NCI-H2029 treated with DMSO at 0.1 percent for 48 hours (cell line): ENCODE results near the gene REPS2.

ENCODE experiments used
- DNase-seq: peaks from one replicate; lab custom pipeline; 2025; lab: John Stamatoyannopoulos, UW

Gene REPS2

DNA sequence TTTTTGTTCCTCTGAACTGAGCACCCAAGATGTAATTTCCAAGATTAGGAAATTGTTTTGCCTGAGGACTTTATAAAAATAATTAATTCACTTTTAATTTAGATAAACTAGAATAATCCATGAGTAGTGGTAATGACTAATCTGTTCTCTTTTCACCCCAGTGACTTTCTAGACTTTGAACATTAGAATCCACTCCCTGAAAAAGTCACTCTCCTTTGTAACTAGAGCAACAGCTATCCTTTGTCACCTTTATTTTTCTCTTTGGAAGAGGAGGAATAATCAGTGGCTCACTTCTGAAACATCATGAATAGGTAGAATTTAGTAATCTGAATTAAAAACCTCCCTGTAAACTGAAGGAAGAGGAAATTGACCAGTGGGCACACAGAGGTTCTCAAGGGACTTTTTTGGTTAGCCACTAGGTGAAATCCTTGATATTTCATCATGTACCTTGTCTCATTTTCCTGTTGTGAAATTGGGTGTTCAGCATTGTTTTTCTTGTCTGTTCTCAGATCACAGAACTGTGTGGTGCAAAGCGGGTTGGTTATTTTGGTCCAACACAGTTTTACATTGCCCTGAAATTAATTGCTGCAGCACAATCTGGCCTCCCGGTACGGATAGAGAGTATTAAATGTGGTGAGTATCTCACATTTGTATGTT lies 59.4 kb downstream of the REPS2 start:
- DNase-seq = no peak

DNA sequence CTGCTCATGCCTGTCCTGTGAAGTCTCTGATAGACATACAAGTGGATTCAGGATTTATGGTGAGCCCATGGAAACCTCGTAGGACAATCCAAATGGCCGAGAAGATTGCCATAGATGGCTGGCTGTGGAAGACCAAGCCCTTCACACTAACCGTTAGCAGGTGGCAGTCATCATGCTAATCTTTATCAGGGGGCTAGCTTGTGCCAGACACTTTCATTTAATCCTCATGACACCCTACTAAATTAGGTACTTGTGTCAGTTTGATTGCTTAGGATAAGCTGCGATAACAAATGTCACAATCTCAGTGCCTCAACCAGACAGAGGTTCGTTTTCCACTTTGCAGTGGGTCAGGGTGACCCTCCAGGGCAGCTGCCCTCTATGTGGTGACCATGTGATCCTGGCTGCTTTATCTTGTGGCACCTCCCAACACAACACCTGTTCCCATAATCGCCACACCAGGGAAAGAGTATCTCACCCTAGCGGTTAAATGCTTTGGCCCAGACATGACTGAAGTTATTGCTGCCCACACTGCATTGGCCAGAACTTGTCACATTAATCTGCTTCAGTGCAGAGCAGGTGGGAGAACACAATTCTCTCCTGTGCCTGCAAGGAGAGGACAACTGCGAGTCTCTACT lies 60.8 kb downstream of the REPS2 start:
- no peak for DNase-seq

DNA sequence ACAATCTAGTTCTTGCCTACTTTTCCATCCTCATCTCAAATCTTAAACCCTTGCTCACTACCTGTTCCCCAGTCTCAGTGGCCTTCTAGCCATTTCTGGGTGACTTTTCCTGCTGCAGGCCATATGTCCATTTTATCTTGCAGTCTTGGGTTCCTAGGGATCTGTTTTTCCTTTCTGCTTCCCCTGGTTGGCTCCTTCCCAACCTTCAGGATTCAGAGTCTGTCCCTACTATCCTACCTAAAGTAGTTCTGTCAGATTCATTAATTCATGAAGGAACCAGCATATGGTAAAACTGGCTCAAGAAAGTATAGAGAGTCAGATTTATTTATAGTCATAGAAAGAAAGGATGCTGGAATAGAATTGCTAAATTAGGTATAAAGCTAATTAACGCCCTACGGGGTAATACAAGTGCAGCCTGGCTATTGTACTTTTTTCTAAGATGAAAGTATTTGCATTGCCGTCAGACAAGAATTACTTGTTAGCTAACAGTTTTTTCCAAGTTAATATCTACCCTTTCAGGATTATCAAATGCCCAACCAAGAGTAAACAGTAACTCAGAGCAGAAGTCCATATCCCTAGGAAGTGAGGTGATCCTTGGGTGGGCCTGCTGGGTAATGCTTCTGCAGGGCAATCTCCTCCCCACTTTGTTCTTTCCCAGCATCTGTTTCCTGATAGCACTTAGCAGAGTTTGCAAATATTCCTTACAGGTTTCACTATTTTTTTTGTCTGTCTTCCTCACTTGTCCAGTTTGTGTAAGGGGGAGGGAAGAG lies 63.6 kb downstream of the REPS2 start:
- no peak for DNase-seq

DNA sequence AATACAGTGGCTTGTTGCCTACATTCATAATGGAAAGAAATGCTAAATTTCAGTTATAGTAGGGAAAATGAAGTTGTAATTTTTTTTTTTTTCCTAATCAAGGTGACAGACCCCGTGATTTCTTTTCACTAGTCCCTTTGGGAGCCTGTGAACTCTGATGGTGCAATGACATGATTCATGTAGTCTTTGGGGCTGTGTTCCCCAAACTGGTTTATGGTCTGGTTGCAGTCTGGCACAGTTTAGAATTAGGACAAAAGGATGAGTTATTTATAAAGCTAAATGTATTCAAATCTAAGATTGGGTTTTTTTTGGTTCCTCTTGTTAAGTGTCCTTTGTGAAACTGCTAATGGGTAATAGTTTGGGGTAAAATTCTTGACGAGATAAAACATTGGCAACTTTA lies 66.0 kb downstream of the REPS2 start:
- DNase-seq = no peak

DNA sequence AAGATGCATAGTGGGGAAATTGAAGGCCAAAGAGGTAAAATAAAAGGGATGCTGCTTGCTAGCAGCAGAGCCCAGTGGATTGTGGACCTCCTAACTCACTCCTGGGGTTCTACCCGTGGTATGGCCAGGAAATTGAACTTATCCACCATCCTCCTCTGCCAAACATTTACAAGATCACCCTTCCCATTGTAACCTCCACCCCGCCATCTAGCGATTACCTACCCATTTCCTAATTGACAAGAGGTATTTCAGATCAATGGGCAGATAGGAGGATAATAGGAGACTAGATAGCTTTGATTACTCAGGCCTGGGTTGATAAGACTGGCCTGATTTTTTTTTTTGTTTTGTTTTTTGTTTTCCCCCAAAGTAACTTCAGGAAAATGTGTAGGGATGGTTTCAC lies 67.8 kb downstream of the REPS2 start:
- DNase-seq = no peak

DNA sequence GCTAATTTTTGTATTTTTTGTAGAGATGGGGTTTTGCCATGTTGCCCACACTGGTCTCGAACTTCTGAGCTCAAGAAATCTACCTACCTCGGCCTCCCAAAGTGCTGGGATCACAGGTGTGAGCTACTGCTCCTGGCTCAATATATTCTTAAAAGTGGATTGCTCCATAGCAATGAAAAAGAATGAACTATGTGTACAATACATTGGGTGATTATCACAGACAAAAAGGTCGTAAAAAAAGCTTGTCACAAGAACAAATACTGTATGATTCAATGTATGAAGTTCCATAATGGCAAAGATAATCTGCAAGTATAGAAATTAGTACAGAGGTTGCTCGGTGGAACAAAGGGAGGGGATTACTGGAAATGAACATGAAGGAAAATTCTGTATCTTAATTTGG lies 70.7 kb downstream of the REPS2 start:
- DNase-seq = no peak

DNA sequence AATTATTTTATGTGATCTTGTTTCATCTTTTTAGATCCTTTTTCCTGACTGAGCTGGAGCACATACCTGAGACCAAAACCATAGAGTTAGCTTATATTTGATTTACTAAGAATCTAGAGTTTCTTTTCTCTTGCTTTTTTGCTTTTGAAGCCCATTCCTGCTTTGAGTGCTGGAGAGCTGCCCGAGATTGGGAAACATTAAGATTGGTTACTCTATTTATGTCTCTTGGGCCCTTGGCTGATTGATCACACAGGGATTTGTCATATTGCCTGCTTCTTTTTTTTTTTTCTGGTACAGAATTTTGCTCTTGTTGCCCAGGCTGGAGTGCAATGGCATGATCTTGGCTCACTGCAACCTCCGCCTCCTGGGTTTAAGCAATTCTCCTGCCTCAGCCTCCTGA lies 73.9 kb downstream of the REPS2 start:
- DNase-seq = no peak

DNA sequence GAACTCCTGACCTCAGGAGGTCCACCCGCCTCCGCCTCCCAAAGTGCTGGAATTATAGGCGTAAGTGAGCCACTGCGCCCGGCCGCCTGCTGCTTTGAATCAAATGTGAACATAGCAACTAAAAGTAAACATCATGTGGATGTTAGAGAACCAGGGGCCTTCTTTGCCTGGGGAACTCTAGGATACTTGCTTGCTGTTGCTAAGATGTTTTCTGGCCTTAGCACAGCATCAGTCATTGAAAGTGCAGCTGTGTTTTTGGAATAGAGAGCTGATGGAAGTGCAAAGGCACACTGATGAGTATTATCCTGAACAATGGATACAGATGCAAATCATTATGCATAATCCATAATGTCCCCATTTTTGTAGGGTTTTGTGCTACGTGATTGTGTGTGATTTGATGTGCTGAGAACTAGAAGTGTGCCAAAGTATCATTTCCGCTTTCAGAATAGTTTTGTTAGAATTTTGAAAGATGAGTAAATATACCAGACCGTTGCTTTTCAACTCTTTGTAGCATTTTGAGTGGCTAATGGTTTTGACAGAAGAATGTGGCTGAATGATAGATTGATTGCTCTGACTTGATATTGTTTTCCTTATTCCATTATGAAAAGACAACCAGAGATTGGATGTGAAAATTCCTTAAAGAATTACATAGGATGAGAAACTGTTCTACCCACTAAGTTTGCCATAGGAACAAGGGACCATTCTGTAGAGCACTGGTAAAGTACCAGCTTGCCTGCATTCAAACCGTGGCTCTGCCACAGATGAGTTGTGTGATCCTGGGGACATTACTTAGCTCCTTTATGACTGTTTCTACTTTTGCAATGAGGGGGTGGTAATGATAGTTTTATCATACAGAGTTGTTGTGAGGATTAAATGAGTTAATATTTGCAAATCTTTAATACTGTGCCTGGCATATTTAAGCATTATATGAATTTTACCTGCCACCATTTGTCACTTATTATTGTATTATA lies 74.7 kb downstream of the REPS2 start:
- DNase-seq = no peak

DNA sequence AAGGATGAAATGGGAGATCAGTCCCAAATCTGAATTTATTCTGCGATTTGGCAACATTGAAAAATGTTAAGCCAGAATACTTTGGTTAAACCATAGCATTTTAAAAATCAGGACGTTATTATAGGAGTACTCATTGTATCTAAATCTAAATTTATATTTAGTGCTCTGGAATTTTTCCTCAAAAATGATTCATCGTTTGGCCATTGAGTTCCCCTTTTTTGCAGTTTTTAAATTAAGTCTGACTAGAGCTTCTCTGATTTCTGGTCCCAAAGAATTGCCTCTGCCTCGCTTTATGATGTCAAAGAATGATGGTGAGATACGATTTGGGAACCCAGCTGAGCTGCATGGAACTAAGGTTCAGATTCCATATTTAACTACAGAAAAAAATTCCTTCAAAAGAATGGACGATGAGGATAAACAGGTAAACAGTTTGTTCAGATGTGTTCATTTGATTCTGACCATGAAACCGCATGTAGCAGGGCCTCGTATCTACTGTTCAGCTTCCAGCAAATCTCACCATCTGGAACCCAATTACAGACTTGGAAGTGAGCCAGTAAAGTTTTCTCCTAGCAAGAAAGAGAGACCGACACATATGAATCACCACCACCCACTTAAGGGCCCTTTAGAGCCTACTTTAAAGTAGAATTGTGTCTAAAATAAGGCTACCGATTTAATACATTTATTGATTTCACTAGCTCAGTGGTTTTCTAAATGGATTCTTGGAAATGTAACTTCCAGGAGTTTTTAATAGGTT lies 75.6 kb downstream of the REPS2 start:
- no peak for DNase-seq

DNA sequence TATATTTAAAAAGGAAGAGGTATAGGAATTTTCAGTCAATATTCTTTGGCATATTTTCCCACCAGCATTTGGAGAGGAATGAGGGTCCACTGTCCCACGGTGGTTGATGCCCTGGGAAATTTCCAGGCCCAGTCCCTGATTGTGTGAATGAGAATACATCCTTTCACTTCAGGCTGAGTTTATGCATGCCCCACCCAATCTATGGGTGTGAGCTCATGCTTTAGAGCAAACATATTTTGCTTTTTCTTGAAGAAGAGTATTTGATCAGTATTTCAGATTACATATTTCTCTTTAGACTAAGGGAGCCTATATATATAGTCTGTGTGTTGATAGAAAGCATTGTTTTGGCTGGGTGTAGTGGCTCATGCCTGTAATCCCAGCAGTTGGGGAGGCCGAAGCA lies 77.2 kb downstream of the REPS2 start:
- DNase-seq = no peak

DNA sequence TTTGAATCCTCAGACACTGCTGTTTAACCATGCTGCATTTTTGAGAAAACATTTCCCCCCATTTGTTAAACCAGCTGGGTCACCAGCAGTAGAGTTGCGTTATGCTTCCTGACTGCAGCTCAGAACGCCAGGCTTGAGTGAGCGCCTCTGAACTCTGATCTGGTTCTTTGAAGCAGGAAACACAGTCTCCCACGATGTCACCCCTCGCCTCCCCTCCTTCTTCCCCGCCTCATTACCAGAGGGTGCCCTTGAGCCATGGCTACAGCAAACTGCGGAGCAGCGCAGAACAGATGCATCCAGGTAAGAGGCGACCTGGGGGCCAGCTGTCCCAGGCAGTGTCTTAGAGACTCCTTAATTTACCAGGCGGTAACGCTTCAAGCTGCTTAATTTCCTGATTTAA lies 78.4 kb downstream of the REPS2 start:
- no peak for DNase-seq

DNA sequence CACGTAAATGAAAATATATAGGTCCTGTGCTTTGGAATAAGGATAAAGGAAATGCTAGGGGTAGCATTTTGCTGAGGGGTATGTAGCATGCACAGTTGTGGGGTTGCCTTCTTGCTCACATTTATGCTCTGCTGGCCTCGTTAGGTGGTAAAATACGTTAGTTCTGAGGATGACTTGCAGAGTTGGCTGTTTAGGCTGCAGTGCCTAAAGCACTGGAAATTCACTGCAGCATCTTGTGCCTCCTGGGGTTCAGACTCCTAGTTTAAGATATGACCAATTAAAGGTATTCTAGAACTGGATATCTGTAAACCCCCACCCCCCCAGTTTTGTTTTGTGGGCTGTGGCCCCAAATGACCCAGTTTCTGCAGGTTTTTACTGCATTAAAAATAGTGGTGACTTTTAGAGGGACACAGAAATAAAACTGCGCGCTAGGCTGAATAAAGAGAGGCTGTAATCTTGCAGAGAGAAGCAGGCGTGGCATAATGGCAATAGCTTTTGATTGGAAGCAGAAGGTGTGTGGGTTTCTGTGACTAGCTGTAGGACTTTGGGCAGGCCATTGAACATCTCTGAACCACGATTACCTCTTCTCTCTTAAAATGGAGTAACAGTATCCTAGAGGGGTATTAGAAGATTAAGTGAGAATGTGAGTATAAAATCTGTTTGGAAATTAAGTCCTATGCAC lies 79.3 kb downstream of the REPS2 start:
- no peak for DNase-seq

DNA sequence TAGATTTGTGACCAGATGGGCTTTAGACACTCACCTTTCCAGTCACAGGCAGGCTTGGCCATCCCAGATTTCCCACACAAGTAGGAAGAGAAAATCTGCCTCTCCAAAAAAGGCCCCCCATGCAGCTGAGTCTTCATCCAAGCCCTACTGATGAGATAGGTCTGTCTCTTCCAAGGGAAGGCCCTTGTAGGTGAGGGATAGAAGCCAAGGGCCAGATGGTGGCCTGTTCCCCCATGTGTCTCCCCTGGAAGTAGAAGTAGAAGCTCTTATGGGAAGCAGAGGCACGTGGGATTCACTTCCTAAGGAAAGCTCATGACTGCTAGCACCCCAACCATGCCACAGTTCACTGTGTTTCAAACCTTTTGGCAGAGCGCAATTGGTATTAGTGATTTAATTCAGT lies 81.5 kb downstream of the REPS2 start:
- no peak for DNase-seq

DNA sequence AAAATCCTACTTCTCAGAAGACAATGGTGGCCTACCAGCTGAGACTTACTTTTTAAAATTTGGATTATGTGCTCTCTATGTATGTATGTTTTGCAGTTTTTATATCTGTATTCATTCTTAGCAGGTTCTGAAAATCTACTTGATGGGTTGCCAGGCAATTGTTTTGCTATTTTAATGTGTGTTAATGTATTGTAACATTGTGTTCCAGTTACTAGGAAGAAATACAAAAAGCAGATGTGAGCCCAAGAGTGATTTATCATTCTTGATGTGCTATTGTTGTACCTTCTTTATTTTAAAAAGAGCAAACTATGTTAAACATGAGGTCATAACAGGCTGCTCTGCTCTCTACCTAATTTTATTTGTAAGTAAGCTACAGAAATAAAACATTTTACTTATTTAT lies 81.9 kb downstream of the REPS2 start:
- no peak for DNase-seq

DNA sequence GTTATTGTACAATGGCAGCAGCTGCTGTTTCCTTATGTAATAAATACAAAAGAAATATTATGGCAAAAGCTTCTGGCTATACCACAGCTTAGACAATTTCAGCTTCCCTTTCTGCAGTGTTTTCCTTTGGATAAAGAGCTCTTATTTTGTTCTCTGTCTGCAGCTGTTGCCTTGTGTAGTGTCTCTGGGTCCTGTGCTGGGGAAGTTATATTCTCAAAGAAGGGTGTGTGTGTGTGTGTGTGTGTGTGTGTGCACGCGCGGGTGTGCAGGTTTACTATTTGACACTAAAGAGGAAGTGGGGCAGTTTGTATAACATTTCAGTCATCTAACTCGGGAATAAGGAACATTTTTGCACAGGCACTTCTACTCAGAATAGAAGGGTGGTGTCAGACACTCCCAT lies 83.6 kb downstream of the REPS2 start:
- no peak for DNase-seq

DNA sequence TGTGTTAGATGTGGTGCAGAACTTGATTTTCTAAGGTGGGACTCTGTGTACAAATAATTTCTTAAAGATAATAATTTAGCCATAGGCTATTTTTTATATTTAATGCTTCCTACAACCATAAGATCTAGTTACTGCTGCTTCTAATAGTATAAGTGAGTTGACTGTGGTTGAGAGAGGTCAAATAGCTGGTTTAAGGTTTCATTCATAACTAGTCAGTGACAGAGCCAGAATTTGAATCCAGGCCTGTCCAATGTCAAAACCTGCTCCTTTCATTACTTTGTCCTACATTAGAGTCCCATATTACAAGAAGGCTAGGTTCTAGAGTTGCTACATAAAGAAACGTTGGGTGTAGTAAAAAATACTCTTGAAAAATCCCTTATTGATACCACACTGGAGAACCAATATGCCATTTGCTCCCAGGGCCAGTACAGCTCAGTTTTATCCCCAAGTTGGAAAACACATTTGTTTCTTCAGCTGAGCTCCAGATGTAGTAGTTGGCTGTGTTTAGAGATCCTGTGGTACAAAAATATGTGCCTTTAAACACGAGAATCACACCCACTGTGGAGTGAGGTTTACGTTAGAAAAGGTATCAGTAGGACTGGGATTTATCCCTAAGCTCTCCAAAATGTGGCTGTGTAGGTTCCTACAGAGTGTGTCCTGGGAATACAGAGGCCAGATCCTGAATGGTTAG lies 84.3 kb downstream of the REPS2 start:
- no peak for DNase-seq

DNA sequence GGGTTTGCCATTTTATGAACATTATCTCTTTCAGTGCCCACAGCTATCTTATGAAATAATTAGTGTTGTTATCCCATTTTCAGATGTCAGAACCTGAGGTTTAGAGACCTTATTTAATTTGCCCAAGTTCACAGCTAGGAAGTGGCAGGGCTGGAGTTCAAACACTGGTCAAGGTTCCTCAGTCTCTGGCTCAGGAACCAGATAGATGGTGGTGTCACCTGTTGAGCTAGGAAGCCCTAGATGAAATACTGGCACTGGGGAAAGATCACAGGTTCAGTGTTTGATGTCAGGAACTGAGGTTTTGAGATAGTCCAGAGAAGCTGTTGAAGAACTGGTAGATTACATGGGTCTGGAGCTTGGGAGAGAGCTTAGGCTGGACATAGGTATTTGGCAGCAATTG lies 85.4 kb downstream of the REPS2 start:
- DNase-seq = no peak

DNA sequence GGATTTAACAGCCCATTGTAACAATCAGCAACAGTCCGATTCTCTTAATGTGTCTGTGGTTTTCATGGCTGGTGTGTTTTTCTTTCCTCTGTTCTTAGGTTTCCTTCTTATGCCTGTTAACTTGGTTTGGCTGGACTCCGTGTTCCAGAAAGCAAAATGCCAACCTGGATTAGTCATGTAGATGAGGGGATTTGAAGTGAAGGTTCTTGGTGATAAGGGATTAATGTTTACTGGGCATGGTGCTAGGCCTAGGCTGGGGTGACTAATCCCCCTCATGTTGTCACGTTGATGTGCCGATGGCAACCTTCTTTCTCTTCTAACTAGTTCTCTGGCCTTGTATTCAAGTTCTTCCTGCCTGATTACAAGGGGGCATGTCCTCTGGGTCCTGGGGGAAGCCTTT lies 85.9 kb downstream of the REPS2 start:
- DNase-seq = no peak

DNA sequence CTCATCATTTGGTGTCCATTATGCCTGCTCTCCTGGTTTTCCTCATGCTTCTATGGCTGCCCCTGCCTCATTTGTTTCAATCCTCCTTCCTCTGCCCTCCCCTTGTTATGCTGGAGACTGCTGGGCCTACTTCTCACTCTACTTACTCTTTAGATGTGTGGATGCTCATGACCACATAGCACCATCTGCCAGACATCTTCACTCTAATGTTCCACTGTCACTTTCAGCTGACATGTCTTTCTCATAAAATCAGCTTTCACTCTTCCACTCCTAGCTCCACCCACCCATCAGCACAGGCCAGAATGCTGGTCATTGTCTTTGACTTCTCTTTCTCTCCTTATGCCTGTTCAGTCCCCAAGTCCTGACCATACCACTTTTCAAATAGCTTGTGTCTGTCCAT lies 86.8 kb downstream of the REPS2 start:
- no peak for DNase-seq

DNA sequence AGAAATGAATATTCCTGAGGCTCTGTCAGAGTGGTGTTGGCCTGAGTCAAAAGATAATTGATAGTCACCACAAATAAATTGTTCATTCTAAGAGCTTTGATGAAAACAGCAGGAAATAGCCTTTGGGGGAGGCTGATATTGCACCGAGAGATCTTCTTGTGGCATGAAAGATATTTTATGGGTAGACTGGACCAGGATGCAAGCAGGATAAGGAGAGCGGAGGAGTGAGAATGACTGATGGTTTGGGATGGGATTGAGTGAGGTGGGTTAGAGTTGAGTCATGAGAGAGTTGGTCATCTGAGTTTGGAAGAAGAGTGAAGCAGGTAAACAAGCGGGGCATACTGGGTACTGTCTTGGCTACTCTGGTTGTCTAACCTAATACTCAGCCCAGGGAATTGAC lies 88.7 kb downstream of the REPS2 start:
- no peak for DNase-seq
